Measurements from ENCODE around the gene VSTM5.

Gene VSTM5

DNA sequence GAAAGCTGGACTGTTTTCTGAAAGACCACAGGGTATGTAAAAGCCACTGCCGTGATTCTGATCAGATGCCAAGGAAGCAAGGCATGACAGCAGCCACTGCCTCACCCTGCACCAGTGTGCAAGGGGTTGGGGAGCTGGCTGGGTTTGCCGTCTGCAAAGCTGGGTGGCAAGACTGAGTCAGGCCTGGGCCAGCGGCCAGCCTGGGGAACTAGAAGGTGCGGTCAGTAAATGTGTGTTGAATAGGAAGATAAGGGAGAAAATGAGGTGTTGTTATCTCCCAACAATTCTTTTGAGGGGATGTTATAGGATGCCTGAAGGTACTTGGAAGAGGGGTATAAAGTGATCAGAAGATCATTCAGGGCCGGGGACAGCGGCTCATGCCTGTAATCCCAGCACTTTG, 8.0 kb downstream of the VSTM5 start:
- DNase-seq (ENCODE audit: low read depth): no peak

DNA sequence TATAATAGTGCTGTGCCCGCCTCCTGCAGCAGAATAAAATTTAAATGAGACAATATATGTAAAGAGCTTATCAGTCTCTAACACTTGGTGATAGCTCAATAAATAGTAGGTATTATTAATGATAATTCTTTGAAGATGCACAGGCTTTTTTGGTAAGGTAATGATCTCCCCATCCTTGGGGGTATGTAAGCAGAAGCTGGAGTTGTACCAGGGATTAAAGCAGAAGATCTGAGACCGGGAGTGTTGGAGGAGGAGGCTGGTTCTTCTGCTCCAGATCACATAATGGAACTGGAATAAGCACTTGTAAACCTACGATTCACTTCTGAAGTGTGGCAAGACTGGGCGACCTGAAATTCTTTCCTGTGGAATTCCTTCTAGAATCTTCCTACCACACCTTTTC, 8.4 kb downstream of the VSTM5 start:
- DNase-seq (ENCODE audit: low read depth): no peak

DNA sequence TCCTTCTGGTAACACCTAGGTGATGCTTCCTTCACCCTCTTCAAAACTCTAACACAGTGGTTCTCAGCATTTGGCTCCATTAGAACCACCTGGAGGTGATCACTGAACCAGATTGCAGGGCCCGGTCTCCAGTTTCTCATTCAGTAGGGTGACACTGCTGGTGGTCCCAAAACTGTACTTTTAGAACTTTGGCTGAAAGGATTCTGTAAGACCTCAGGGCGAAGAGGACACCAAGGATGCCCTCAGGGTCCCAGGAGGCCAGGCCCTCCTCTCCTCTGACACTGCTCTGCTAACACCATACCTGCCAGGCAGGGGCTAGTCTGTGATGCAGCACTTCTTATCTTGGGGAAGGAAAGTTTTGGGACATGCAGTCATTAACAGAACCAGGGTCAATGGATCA, 9.0 kb downstream of the VSTM5 start:
- no peak for DNase-seq (ENCODE audit: low read depth)

DNA sequence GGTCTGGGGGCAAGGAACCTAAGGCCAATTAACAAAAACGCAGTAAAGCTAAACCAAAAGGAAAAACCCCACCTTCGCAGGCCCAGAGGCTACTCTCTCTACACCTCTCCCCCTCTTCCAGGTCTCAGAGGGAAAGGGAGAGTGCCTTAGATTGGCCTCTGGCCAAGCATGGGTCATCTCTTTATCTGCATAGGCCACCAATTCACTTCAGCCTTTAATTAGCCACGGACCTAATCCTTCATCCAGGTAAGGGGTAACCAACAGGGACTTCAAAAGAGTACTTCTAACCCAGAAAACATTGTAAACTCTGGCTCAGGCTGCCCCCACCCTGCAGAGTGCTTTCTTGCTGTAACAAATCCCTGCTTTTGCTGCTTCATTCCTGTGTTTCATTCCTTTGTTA, 9.4 kb downstream of the VSTM5 start:
- DNase-seq (ENCODE audit: low read depth): no peak

DNA sequence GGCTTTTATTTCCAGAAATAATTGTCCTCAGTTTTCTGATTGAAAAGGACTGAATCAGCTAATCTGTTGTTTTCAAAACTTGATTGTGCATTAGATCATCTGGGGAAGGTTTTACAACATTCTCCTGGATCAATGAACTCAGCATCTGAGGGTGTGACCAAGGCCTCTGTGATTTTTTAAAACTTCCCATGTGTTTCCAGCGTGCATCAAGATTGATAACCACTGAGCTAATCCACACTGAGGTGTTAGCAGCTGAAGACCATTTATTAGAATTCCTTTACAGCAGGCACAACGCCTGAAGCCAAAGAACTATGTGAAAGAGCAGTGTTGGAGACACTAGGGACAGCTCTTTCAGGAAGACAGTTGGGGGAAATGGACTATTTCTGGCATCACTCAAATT, 10.2 kb downstream of the VSTM5 start:
- DNase-seq (ENCODE audit: low read depth): no peak

DNA sequence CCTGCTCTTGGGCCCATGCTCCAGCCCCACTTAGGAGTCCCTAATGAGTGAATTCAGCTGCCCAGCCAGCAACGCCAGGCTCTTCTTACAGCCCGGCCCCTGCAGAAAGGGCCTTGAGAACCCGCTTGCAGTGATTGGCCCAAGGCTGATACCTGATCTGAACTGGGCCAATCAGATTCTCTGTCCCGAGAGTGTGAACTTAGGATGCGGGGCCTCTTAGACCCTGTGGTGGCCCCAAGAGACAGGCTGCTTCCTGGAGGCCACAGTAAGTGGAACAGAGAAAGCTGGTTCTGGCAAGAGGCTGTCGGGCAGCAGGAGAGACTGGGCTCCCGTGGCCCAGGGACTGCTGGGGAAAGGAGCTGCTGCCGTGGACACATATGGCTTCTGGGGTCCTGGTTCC, 11.5 kb downstream of the VSTM5 start:
- no peak for DNase-seq (ENCODE audit: low read depth)

DNA sequence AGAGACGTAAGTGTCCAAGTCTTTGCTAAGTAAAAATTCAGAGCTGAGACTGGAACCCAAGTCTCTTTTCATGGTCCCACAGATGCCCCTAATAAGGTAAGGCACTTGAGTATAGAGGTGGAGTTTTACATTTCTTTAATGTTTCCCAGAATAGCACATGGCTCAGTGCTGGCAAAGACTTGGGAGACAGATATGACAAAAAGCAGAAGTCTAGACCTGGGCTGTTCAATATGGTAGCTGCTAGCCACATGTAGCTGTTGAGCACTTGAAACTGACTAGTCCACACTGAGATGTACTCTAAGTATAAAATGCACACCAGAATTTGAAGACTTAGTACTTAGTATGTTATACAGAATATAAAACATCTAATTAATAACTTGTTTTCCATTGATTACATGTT, 17.6 kb downstream of the VSTM5 start:
- no peak for DNase-seq (ENCODE audit: low read depth)

DNA sequence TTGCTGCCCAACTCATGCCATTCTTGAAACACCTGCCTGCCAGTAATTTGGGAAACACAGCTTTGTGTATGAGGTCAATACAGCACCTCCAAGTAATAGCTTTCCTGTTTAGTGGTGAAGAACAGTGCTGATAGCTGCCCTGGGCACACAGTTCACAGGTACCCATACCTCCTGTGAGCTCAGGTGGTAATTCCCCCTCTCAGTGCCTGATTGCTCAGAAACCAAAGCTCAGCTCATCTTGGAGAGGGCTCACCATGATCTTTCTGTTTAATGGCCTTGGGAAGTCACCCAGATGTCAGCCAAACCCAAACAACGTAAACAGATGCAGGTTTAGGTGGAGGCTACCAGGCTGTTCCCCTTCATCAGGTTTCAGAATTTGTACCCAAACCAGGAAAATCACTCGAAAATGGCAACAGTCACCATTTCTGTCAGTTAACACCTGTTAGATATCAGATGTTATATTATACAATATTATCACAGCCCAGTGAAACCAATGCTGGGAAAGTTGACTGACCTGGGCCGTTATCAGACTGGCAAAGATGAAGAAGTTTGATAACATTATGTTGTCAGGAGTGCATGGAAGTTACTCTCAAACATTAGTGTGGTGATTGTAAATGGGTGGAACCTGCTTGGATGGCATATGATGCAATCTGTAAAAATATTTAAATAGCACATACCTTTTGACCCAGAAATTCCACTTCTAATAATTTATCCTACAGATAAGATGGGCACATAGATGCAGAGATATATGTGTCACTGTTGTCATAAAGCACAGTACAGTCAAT, 18.9 kb downstream of the VSTM5 start:
- DNase-seq (ENCODE audit: low read depth): no peak

DNA sequence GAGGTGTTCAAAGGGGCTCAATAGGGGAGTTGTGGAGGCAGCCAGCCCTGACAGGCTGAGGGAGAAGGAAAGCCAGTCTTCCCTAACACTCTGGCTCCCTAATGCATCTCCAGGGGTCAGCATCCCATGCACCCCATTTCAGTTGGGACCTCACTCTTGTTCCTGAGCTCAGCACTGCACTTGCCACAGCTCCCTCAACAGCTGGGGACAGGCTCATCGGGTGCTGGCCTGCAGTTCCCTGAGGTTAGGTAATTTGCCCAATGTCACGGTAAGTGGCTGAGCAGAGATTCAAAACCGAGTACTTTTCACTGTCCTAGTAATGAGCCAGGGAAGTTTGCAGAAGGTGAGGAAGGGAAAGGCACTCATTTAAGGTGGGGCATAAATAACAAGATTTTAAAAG, 20.8 kb downstream of the VSTM5 start:
- DNase-seq (ENCODE audit: low read depth): no peak

DNA sequence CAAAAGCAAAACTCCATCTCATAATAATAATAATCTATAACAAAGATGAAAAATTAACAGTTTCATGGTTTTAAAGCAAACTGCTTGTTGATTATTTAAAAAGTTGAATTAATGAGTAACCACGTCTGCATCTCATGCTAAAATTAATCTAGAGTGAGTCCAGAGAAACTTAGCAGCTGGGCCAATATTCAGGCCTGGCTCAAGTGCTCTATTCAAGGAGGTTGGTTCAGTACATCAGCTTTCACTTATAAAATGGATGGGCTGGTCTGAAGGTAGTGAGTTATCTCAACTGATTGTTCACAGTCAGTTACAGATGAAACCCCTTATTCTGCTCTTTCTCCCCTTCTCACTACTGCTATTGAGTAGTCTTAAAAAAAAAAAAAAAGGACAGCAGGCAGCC, 23.1 kb downstream of the VSTM5 start:
- DNase-seq (ENCODE audit: low read depth): no peak

DNA sequence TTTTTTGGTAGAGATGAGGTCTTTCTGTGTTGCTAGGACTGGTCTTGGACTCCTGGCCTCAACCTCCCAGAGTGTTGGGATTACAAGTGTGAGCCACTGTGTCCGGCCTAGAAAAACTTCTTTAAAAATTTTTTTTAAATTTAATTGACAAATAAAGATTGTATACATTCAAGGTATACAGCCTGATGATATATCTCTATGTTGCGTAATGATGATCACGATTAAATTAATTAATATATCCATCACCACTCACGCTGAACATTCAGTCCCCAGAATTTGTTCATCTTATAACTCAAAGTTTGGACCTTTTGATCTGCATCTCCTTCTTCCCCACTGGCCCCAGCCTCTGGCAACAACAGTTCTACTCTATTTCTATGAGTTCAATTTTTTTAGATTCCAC, 27.2 kb downstream of the VSTM5 start:
- no peak for DNase-seq (ENCODE audit: low read depth)

DNA sequence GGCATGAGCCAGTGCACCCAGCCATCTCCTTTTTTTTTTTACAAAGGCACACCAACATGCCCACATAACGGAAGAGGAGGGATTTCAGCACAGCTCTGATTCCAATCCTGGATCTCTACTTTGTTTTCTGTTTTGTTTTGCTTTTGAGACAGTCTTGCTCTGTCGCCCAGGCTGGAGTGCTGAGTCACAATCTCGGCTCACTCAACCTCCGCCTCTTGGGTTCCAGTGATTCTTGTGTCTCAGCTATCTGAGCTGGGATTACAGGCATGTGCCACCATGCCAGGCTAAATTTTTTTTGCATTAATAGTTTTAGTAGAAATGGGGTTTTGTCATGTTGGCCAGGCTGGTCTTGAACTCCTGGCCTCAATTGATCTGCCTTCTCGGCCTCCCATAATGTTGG, 28.1 kb downstream of the VSTM5 start:
- no peak for DNase-seq (ENCODE audit: low read depth)

DNA sequence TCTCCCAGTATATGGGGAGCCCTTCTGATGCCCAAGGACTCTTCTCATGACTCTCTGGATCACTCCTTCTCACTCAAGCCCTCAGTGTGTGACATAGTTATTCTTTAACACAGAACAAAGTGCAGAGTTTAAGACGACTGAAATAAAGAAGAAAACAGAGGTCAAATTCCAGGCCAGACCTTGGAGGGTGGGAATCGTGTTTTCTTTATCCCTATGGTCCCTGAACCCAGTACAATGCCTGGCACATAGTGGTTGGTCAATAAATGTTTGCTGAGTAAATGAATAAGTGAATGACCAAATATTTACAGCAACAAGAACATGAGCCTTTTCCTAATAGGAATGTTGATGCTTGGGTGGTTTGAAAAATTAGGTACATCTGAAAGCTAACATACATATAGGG, 28.8 kb downstream of the VSTM5 start:
- DNase-seq (ENCODE audit: low read depth): no peak

DNA sequence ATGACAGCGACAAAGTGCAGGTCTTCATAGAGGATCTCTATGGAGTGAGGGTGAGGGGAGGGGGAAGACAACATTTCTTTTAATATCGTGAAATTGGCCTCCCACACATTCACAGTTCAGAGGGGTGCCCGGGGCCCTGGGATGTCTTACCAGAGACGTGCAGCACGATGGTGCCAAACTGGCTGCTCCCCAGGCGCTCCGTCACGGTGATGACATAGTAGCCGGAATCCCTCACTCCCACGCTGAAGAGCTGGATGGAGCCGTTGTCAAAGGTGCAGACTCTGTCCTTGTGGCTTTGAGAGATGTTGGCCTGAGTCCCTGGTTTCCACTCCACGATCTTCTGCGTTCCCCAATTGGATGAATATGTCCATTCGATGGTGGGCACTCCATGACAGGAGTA, 29.6 kb downstream of the VSTM5 start:
- no peak for DNase-seq (ENCODE audit: low read depth)

DNA sequence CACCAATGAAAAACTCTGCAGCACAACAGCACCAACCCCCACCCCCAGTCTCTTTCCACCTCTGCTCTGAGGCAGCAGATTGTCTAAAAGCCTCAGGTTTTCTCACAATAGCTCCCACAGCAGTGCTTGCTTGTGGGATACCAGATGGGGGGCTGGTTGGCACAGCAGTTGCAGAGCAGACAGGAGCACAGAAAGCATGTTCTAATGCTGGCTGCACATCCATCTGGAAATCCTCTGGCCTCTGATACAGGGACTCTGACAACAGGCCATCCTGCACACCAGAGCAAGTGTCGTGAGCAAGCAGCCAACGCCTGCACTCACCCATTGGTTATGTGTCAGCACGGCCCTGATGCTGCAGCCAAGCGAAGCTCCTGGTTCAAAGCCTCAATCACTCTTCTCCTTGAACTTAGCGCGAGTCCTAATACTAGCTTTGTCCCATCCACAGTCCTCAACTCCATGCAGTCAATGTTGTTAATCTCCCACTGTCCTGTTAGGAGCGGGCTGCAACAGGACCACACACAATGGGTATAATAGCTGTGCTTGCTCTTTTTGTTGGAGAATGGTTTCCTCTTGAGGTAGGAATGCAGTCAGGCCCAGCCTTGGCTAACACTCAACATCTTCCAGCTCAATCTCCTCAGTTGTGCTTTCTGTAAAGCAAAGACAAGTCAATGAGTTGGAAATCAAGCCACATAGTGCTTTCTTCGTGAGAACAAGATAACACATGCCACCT, 30.3 kb downstream of the VSTM5 start:
- DNase-seq (ENCODE audit: low read depth): no peak

DNA sequence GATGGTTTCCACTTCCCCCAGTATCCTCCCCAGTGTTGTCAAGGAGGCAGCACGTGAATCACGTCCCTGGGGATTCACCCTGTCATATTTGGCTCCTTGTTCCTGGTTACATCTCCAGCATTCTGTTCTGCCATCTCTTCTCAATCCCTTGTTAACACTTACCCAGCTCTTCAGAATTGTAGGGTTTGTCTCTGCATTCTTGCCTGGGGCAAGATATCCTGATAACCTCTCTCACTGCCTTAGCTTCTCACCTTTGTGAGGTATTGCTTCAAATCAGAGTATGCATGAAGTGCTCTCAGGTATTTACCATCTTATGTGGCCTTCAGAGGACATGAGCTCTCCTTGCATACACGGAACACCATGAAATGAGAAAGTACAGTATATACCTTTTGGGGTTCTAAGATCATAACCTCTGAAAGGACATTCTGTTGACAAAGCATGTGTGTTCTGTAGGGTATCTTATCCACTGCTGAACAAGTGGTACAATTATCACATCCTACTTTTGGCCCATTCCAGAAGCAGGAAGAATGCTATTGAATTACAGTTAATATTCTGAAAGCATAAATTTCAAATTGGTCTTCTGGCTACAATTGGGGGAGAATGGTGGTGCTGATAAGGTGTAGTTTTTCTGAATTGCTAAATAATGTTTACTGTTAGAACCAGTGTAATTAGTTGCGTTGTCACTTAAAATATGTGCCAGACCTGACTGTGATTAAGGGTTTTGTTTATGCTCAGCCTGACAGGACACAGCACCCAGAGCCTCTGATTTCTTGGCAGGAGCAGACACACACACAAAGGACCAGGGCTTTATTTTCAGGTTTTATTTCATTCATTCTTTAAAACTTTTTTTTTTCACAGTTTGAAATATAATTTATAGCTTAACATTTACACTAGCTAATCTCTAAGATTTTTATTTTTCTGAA, 32.7 kb downstream of the VSTM5 start:
- DNase-seq (ENCODE audit: low read depth): no peak

DNA sequence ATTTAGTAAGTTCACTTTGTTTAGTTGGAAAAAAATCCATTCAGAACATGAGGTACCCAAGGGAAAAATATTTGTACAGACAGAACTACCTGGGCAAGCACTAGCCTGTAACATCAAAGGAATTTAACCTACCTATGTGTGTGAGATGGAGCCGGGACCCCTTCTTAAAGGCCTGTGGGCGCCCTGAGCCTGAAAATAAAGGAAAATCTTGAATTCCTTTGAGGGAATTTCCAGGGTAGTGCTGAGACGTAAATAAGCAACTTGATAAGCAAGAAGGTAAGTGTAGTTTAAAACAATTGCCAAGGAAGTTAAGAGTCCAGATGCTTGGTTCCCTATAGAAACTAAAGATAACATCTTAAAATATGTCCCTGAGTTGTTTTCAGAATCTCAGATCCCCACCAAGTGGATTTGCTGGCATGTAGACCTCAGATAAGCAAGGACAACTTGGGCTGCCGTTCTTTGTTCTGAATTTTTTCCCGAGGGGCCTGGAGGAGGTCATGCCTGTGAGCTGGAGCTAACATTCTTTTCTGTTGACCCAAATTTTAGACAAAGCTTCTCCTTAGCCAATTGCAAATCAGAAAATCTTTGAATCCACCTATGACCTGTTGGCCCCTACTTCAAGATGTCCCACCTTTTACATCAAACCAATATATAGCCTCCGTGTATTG, 35.3 kb downstream of the VSTM5 start:
- DNase-seq (ENCODE audit: low read depth): no peak

DNA sequence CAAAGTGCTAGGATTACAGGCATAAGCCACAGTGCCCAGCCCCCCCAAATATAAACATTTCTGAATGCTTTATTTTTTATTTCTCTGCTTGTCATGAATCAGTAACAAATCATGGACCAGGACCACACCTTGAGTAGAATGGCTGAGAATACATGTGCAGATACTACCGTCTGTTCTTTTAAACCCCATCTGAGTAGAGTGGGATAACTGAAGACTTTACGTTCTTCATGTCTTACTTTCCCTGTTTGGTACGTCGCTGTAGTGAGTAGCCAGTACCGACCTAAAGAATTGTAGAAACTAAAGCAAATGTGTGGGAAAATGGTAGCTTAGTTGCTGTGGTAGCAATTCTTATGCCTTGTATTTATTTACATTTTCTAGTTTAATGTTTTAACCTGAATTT, 36.4 kb downstream of the VSTM5 start:
- no peak for DNase-seq (ENCODE audit: low read depth)

DNA sequence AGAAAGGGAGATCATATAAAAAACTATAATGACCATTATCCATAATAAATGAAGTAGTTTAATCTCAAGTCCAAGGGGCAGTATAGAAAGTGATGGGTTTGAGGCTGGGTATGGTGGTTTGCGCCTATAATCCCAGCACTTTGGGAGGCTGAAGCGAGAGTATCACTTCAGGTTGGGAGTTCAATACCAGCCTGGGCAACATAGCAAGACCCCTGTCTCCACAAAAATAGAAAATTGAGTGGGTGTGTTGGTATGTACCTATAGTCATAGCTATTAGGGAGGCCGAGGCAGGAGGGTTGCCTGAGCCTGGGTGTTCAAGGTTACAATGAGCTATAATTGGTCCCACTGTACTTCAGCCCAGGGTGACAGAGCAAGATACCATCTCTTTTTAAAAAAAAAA, 42.4 kb downstream of the VSTM5 start:
- DNase-seq (ENCODE audit: low read depth): no peak

DNA sequence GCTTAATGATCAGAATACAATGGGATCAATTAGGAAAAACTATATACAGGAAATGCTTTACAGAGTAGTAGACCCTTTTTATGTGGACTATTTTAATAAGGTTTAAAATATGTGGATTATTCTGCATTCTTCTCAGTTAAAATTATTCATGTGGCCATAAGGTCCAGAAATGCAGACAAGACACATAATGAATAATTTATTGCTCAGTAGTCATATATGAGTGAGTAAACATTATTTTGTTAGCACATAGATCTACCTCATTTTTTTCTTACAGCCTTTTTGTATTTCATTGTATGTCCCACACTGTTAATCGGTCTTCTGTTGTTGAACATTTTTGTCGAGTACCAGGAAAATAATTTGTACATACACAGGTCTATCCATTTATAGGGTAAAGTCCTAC, 45.5 kb downstream of the VSTM5 start:
- DNase-seq (ENCODE audit: low read depth): no peak

DNA sequence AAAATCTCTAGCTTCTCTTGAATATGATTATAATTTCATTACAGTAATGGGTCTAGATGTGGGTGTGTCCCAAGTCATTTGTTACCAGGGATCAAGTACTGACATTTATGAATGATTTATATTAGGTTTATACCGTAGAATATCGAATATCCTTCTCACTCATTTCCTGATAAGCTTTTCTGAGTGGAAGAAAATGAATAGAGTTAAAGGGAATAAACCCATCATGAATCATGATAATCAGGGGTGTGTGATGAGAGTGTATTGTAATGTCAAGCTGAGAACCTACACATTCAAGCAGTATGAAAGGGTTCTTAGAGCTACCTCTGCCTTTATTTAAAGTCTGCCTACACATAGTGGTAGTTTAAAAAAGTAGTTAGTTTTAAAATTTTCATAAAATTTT, 49.1 kb downstream of the VSTM5 start:
- no peak for DNase-seq (ENCODE audit: low read depth)

Data from activated T-cell treated with anti-CD3 and anti-CD28 coated beads for 1 hour (primary cell).